Left ventricle myocardium inferior (tissue), 1 donor: ENCODE data around the gene CDK14. TPM values are rescaled to one million over a fixed set of nuclear protein-coding genes. Genes with fewer than 3 reads are reported as not detected.

Experiments used
- DNase-seq: peaks from one replicate; pipeline ENCODE4 v3.0.0-alpha.2; 2020
- H3K27ac ChIP-seq: fragments of 200-600 bp; replicated peaks from 2 replicates; pipeline ENCODE4 v1.8.0; 2021
- H3K27me3 ChIP-seq: fragments of 200-600 bp; 2 replicates; pipeline ENCODE4 v1.8.0; 2021; ENCODE audit warnings: low read depth
- H3K36me3 ChIP-seq: fragments of 200-600 bp; 2 replicates; pipeline ENCODE4 v1.8.0; 2021
- H3K4me1 ChIP-seq: fragments of 200-600 bp; 2 replicates; pipeline ENCODE4 v1.8.0; 2021
- H3K4me3 ChIP-seq: fragments of 200-600 bp; 2 replicates; pipeline ENCODE4 v1.8.0; 2021; ENCODE audit warnings: mild to moderate bottlenecking, moderate library complexity
- H3K9me3 ChIP-seq: fragments of 200-600 bp; replicated peaks from 2 replicates; pipeline ENCODE4 v1.8.0; 2021
- intact Hi-C: fragments of 100-400 bp; cut with micrococcal nuclease; formaldehyde crosslinking; loops from one replicate; pipeline ENCODE4 v1.11.0; 2022
- total RNA-seq: library from RNA; stranded (reverse); fragmentation: NEBNext Ultra II Directional; extraction: Animal tissue kit (Norgen Biotek cat#: 25700); gene quantifications from one replicate; pipeline ENCODE4 v1.2.1, GENCODE V29; 2021
- TF ChIP-seq, protein P1 (sequence below): fragments of 200-600 bp; IDR thresholded peaks from 2 replicates; pipeline ENCODE4 v1.8.0; 2021; ENCODE audit warnings: antibody characterized with exemption, mild to moderate bottlenecking, borderline replicate concordance
- donor health status: DM: no; HTN: yes; CAD: no; lungs with severe emphysema.

Gene CDK14
- total RNA-seq, 1 donor from 2014 or later = 18.7 TPM

- peaks cover 12% of the 10 kb centered on the region for H3K9me3 ChIP-seq
- TF ChIP-seq, protein P1, sequence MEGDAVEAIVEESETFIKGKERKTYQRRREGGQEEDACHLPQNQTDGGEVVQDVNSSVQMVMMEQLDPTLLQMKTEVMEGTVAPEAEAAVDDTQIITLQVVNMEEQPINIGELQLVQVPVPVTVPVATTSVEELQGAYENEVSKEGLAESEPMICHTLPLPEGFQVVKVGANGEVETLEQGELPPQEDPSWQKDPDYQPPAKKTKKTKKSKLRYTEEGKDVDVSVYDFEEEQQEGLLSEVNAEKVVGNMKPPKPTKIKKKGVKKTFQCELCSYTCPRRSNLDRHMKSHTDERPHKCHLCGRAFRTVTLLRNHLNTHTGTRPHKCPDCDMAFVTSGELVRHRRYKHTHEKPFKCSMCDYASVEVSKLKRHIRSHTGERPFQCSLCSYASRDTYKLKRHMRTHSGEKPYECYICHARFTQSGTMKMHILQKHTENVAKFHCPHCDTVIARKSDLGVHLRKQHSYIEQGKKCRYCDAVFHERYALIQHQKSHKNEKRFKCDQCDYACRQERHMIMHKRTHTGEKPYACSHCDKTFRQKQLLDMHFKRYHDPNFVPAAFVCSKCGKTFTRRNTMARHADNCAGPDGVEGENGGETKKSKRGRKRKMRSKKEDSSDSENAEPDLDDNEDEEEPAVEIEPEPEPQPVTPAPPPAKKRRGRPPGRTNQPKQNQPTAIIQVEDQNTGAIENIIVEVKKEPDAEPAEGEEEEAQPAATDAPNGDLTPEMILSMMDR = no peak
- no peak overlapping the region for H3K4me3 ChIP-seq
Observed at GRCh38 chr7:90816511-90817142, 220.5 kb downstream of the CDK14 start.

GRCh38 chr7:90817151-90817550, 221.0 kb downstream of the CDK14 start:
- no peak for DNase-seq
- intact Hi-C loops = no loop called here
- Histone ChIP-seq H3K4me3 (no peak overlapping the region), H3K27me3 (no peaks in the 10 kb centered on the region), H3K4me1 (no peaks in the 10 kb centered on the region), H3K36me3 (no peaks in the 10 kb centered on the region), H3K9me3 (peaks cover 7% of the 10 kb centered on the region), H3K27ac (no peak overlapping the region)
- TF ChIP-seq, protein P1 = no peak

More at GRCh38 chr7:90816511-90817142, 220.5 kb downstream of the CDK14 start:
- H3K36me3 ChIP-seq = no peaks in the 10 kb centered on the region
- intact Hi-C loops = no loop called here
- no peak for DNase-seq
- peak overlapping the region; percentile 4 for H3K27ac ChIP-seq
- H3K4me1 ChIP-seq = no peaks in the 10 kb centered on the region
- no peaks in the 10 kb centered on the region for H3K27me3 ChIP-seq

GRCh38 chr7:90817846-90818245, 221.7 kb downstream of the CDK14 start:
- Histone ChIP-seq H3K4me3 (no peak overlapping the region), H3K36me3 (no peaks in the 10 kb centered on the region), H3K4me1 (no peaks in the 10 kb centered on the region), H3K27ac (no peak overlapping the region), H3K27me3 (no peaks in the 10 kb centered on the region), H3K9me3 (peaks cover 2% of the 10 kb centered on the region)
- intact Hi-C loops = no loop called here
- no peak for DNase-seq
- TF ChIP-seq, protein P1 = no peak

GRCh38 chr7:90818341-90818740, 222.2 kb downstream of the CDK14 start:
- H3K36me3 ChIP-seq = no peaks in the 10 kb centered on the region
- DNase-seq = no peak
- no peak overlapping the region for H3K27ac ChIP-seq
- H3K4me1 ChIP-seq = no peaks in the 10 kb centered on the region
- H3K4me3 ChIP-seq = no peak overlapping the region
- H3K27me3 ChIP-seq = no peaks in the 10 kb centered on the region
- TF ChIP-seq, protein P1 = no peak
- intact Hi-C loops = no loop called here
- H3K9me3 ChIP-seq = no peaks in the 10 kb centered on the region

- Histone ChIP-seq H3K4me3 (no peak overlapping the region), H3K27ac (no peak overlapping the region), H3K9me3 (no peaks in the 10 kb centered on the region), H3K36me3 (no peaks in the 10 kb centered on the region), H3K4me1 (no peaks in the 10 kb centered on the region), H3K27me3 (no peaks in the 10 kb centered on the region)
- no peak for DNase-seq
- TF ChIP-seq, protein P1 = no peak
- intact Hi-C loops = no loop called here
Observed at GRCh38 chr7:90821961-90822620, 226.0 kb downstream of the CDK14 start.
